ENCODE data around the gene PTGIS. TPM values are rescaled to one million over a fixed set of nuclear protein-coding genes. Genes with fewer than 3 reads are reported as not detected.

Gene PTGIS
- total and polyA plus RNA-seq, 10 donors: 0.15 to 1.6 (median 0.92) TPM

GRCh38 chr20:49597825-49598395, 30.0 kb upstream of the PTGIS start:
- no peaks in the 10 kb centered on the region for H3K27me3 ChIP-seq (replicated peaks in 1 of 7)
- 88 to 99% (median 97%) methylated on average over 4 of the region's 4 CpGs for WGBS, 5 donors
- H3K4me3 ChIP-seq: no peak overlapping the region
- DNase-seq: no peak
- peaks cover 0 to 5% (median 0%) of the 10 kb centered on the region in 8 donors for H3K9me3 ChIP-seq
- intact Hi-C loops (cut with DNase I; ENCODE audit: low total_unique reads): no loop called here
- H3K27ac ChIP-seq: no peak overlapping the region
- H3K4me1 ChIP-seq: peaks cover 0 to 35% (median 18%) of the 10 kb centered on the region in 6 donors
- H3K36me3 ChIP-seq: no peaks in the 10 kb centered on the region
- no peak for TF ChIP-seq POLR2A (IDR thresholded peaks at IDR 0.05)
- no peak for TF ChIP-seq POLR2AphosphoS5 (IDR thresholded peaks at IDR 0.05)
- no peak for TF ChIP-seq CTCF (IDR thresholded peaks at IDR 0.05 in 8 of 11, conservative IDR thresholded peaks at IDR 0.05 in 3 of 11)

GRCh38 chr20:49595811-49596561, 28.0 kb upstream of the PTGIS start:
- Histone ChIP-seq H3K9me3 (peaks cover 0 to 5% (median 0%) of the 10 kb centered on the region in 8 donors), H3K27me3 (replicated peaks in 1 of 7) (no peaks in the 10 kb centered on the region), H3K4me1 (peaks cover 0 to 43% (median 18%) of the 10 kb centered on the region in 6 donors), H3K36me3 (no peaks in the 10 kb centered on the region), H3K4me3 (no peak overlapping the region), H3K27ac (peak overlapping the region in 3 of 8 donors; percentile 32 to 76 (median 47))
- 57 to 69% (median 60%) methylated on average over 14 to 15 of the region's 15 CpGs for WGBS, 5 donors
- intact Hi-C loops (cut with DNase I; ENCODE audit: low total_unique reads): no loop called here
- no peak for DNase-seq
- no peak for TF ChIP-seq POLR2A (IDR thresholded peaks at IDR 0.05)
- no peak for TF ChIP-seq POLR2AphosphoS5 (IDR thresholded peaks at IDR 0.05)
- no peak for TF ChIP-seq CTCF (IDR thresholded peaks at IDR 0.05 in 8 of 11, conservative IDR thresholded peaks at IDR 0.05 in 3 of 11)

GRCh38 chr20:49595346-49595745, 27.4 kb upstream of the PTGIS start:
- H3K27me3 ChIP-seq (replicated peaks in 1 of 7): no peaks in the 10 kb centered on the region

More at GRCh38 chr20:49595346-49595745, 27.4 kb upstream of the PTGIS start:
- Histone ChIP-seq H3K4me1 (peaks cover 0 to 46% (median 18%) of the 10 kb centered on the region in 6 donors), H3K36me3 (no peaks in the 10 kb centered on the region), H3K27ac (peak overlapping the region in 3 of 8 donors; percentile 32 to 76 (median 47)), H3K4me3 (no peak overlapping the region), H3K9me3 (peaks cover 0 to 5% (median 0%) of the 10 kb centered on the region in 8 donors)
- DNase-seq: no peak
- 76 to 84% (median 82%) methylated on average over 10 of the region's 10 CpGs for WGBS, 5 donors
- TF ChIP-seq POLR2AphosphoS5 (IDR thresholded peaks at IDR 0.05) (no peak), POLR2A (IDR thresholded peaks at IDR 0.05) (no peak), CTCF (IDR thresholded peaks at IDR 0.05 in 8 of 11, conservative IDR thresholded peaks at IDR 0.05 in 3 of 11) (no peak)
- intact Hi-C loops (cut with DNase I; ENCODE audit: low total_unique reads): no loop called here
